Suprapubic skin (tissue), 4 donors: ENCODE measurements around the gene NIPBL. TPM values are rescaled to one million over a fixed set of nuclear protein-coding genes. Genes with fewer than 3 reads are reported as not detected.

ENCODE experiments used
- DNase-seq, 2 donors: peaks; one replicate each; pipeline ENCODE4 v3.0.0-alpha.2; 2019; ENCODE audit warnings: low spot score in 2 of 2
- H3K27ac ChIP-seq: fragments of 200-600 bp; sonication (generic); one replicate; pipeline ENCODE4 v1.5.1; 2019
- H3K27me3 ChIP-seq: fragments of 200-600 bp; sonication (generic); one replicate; pipeline ENCODE4 v1.5.1; 2019
- H3K36me3 ChIP-seq: fragments of 200-600 bp; sonication (generic); one replicate; pipeline ENCODE4 v1.5.1; 2019
- H3K4me1 ChIP-seq: fragments of 200-600 bp; sonication (generic); one replicate; pipeline ENCODE4 v1.5.1; 2019
- H3K4me3 ChIP-seq: fragments of 200-600 bp; sonication (generic); one replicate; pipeline ENCODE4 v1.5.1; 2019; ENCODE audit warnings: mild to moderate bottlenecking
- H3K9me3 ChIP-seq: fragments of 200-600 bp; sonication (generic); one replicate; pipeline ENCODE4 v1.5.1; 2019
- CTCF ChIP-seq, 2 donors: fragments of 200-600 bp in 1 of 2; fragments of 450-650 bp in 1 of 2; sonication (generic) in 1 of 2; IDR thresholded peaks; one replicate each; pipeline ENCODE4 v1.5.1; 2016 to 2019; ENCODE audit warnings: antibody characterized with exemption in 2 of 2, mild to moderate bottlenecking in 1 of 2, moderate library complexity in 1 of 2
- EP300 ChIP-seq: sonication (generic); formaldehyde crosslinking; IDR thresholded peaks from one replicate; pipeline ENCODE4 v1.6.1; 2017; ENCODE audit warnings: antibody characterized with exemption
- POLR2A ChIP-seq, 2 donors: fragments of 450-650 bp; IDR thresholded peaks; one replicate each; pipeline ENCODE4 v1.6.1; 2017; ENCODE audit warnings: antibody characterized with exemption in 2 of 2, mild to moderate bottlenecking in 2 of 2, moderate library complexity in 2 of 2
- POLR2AphosphoS5 ChIP-seq, 3 donors: sonication (generic); formaldehyde crosslinking; IDR thresholded peaks; one replicate each; pipeline ENCODE4 v1.6.1; 2017; ENCODE audit warnings: antibody characterized with exemption in 3 of 3
- WGBS: methylation state at CpG from one replicate; pipeline ENCODE4 v1.1.5; 2018; 5-methylcytosine and 5-hydroxymethylcytosine counted together
- total RNA-seq, 4 donors: library from RNA; depleted of rRNA; stranded (reverse); fragments of >200 nt; gene quantifications; one replicate each; pipeline ENCODE4 v1.1.0, GENCODE V29; 2016

Gene NIPBL
- total RNA-seq, 4 donors from 2014 or later: 40.3 to 123 (median 60.4) TPM

GRCh38 chr5:36936309-36936708 lies 59.7 kb downstream of the NIPBL start:
- no peaks in the 10 kb centered on the region for H3K9me3 ChIP-seq
- TF ChIP-seq POLR2AphosphoS5 (IDR thresholded peaks at IDR 0.05) (no peak), CTCF (IDR thresholded peaks at IDR 0.05) (no peak), POLR2A (IDR thresholded peaks at IDR 0.05) (no peak), EP300 (no peak)
- H3K4me1 ChIP-seq: peaks cover 14% of the 10 kb centered on the region
- no peak overlapping the region for H3K4me3 ChIP-seq
- H3K27me3 ChIP-seq: no peaks in the 10 kb centered on the region
- no peak for DNase-seq
- no peaks in the 10 kb centered on the region for H3K36me3 ChIP-seq
- no peak overlapping the region for H3K27ac ChIP-seq
- WGBS: 80% methylated on average over 3 of the region's 3 CpGs

DNA sequence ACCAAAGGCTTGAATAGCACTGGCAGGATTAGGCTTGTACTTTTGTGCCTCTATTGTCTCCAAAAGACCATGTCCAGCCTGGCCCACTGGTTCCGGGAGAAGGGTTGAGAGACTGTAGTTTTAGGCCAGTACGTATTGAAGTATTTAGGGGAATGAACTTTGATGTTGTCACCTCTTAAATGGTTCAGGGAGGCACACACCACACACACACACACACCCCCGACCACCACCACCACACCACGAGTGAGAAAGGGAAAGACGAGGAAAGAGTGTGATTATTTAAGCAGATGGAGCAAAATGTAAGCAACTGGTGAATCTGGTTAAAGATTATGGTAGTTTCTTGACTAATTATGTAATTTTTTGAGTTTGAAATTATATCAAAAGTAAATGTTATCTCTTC lies 61.6 kb downstream of the NIPBL start:
- no peak for DNase-seq

GRCh38 chr5:36939969-36940858 lies 63.6 kb downstream of the NIPBL start:
- no peak for TF ChIP-seq EP300
- TF ChIP-seq POLR2AphosphoS5 (IDR thresholded peaks at IDR 0.05): no peak
- no peak for TF ChIP-seq POLR2A (IDR thresholded peaks at IDR 0.05)
- TF ChIP-seq CTCF (IDR thresholded peaks at IDR 0.05): no peak

More for the DNA sequence above, 61.6 kb downstream of the NIPBL start:
- Histone ChIP-seq H3K4me3 (no peak overlapping the region), H3K36me3 (no peaks in the 10 kb centered on the region), H3K4me1 (peaks cover 13% of the 10 kb centered on the region), H3K9me3 (no peaks in the 10 kb centered on the region), H3K27ac (no peak overlapping the region), H3K27me3 (no peaks in the 10 kb centered on the region)
- WGBS: 90% methylated on average over 5 of the region's 5 CpGs
- TF ChIP-seq CTCF (IDR thresholded peaks at IDR 0.05): no peak

DNA sequence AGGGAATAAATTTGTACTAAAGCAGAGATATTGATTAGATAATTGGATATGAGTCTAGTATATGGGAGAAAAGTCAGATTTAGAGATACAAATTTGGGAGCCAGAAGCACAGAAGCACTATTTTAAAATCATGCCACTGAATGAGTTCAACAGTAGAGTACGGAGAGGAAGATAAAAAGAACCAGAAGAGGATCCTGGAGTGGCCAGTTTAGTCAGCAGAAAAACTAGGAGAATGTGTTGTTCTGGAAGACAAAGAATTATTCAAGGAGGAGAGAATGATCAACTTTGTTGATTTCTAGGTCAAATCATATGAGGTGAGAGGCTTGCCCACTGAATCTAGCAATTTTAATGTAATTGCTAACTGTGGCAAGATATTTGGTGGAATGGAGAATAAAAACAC lies 67.0 kb downstream of the NIPBL start:
- H3K27me3 ChIP-seq: no peaks in the 10 kb centered on the region
- H3K4me3 ChIP-seq: no peak overlapping the region
- TF ChIP-seq EP300 (no peak), POLR2AphosphoS5 (IDR thresholded peaks at IDR 0.05) (no peak), CTCF (IDR thresholded peaks at IDR 0.05) (no peak), POLR2A (IDR thresholded peaks at IDR 0.05) (no peak)
- no peaks in the 10 kb centered on the region for H3K36me3 ChIP-seq
- H3K4me1 ChIP-seq: peaks cover 8% of the 10 kb centered on the region
- H3K9me3 ChIP-seq: no peaks in the 10 kb centered on the region
- no peak overlapping the region for H3K27ac ChIP-seq
- DNase-seq: no peak
- 74% methylated on average over 1 of the region's 1 CpG for WGBS

More at GRCh38 chr5:36939969-36940858, 63.6 kb downstream of the NIPBL start:
- Histone ChIP-seq H3K9me3 (no peaks in the 10 kb centered on the region), H3K4me1 (peaks cover 10% of the 10 kb centered on the region), H3K36me3 (no peaks in the 10 kb centered on the region), H3K4me3 (no peak overlapping the region), H3K27ac (no peak overlapping the region), H3K27me3 (no peaks in the 10 kb centered on the region)
- WGBS: 73% methylated on average over 3 of the region's 3 CpGs
- DNase-seq: no peak

- Histone ChIP-seq H3K4me1 (peaks cover 9% of the 10 kb centered on the region), H3K4me3 (no peak overlapping the region), H3K36me3 (no peaks in the 10 kb centered on the region), H3K27ac (no peak overlapping the region), H3K9me3 (no peaks in the 10 kb centered on the region), H3K27me3 (no peaks in the 10 kb centered on the region)
- 65% methylated on average over 2 of the region's 2 CpGs for WGBS
- no peak for DNase-seq
- TF ChIP-seq EP300: no peak
- TF ChIP-seq CTCF (IDR thresholded peaks at IDR 0.05): no peak
- no peak for TF ChIP-seq POLR2A (IDR thresholded peaks at IDR 0.05)
- TF ChIP-seq POLR2AphosphoS5 (IDR thresholded peaks at IDR 0.05): no peak
Measured at GRCh38 chr5:36944024-36944423, 67.5 kb downstream of the NIPBL start.
